ENCODE measurements around the gene SLC7A7. TPM values are rescaled to one million over a fixed set of nuclear protein-coding genes. Genes with fewer than 3 reads are reported as not detected.

SLC7A7 gene
- total RNA-seq, 6 experiments from 2014 or later = 6.2 to 11.4 (median 7.3) TPM

GRCh38 chr14:22820731-22821130, 5.5 kb upstream of the SLC7A7 start:
- DNase-seq (no peak), ATAC-seq (no peak)
- Histone ChIP-seq H3K9me3 (no peaks in the 10 kb centered on the region), H3K36me3 (no peaks in the 10 kb centered on the region), H3K27me3 (no peaks in the 10 kb centered on the region), H3K4me1 (peaks cover 0 to 13% (median 0%) of the 10 kb centered on the region in 4 donors), H3K4me3 (no peak overlapping the region), H3K27ac (no peak overlapping the region)
- TF ChIP-seq CTCF (IDR thresholded peaks at IDR 0.05) (no peak), POLR2A (IDR thresholded peaks at IDR 0.05) (no peak)
- intact Hi-C loops (cut with DNase I) = no loop called here
- 71% methylated on average over 1 of the region's 1 CpG for WGBS (ENCODE audit: insufficient coverage, low coverage, low lambda C conversion rate, missing lambda C conversion rate)

GRCh38 chr14:22819151-22819988, 4.1 kb upstream of the SLC7A7 start:
- Histone ChIP-seq H3K4me1 (peaks cover 0 to 13% (median 0%) of the 10 kb centered on the region in 4 donors), H3K36me3 (no peaks in the 10 kb centered on the region), H3K27ac (peak overlapping the region; percentile 43 to 63 (median 50)), H3K27me3 (no peaks in the 10 kb centered on the region), H3K4me3 (peak overlapping the region; percentile 21 to 29 (median 25)), H3K9me3 (no peaks in the 10 kb centered on the region)
- WGBS (ENCODE audit: insufficient coverage, low coverage, low lambda C conversion rate, missing lambda C conversion rate) = 7% methylated on average over 9 of the region's 10 CpGs
- peak; percentile 30 to 64 (median 52) for ATAC-seq
- no peak for TF ChIP-seq POLR2A (IDR thresholded peaks at IDR 0.05)
- TF ChIP-seq CTCF (IDR thresholded peaks at IDR 0.05) = no peak
- intact Hi-C loops (cut with DNase I) = no loop called here
- DNase-seq = peak in 2 of 3 donors; percentile 69 to 70

- intact Hi-C loops (cut with DNase I) = no loop called here
- Histone ChIP-seq H3K27ac (peak overlapping the region in 1 of 3 donors; percentile 10), H3K4me1 (no peaks in the 10 kb centered on the region), H3K36me3 (no peaks in the 10 kb centered on the region), H3K9me3 (no peaks in the 10 kb centered on the region), H3K4me3 (peak overlapping the region in 1 of 3 donors; percentile 31), H3K27me3 (no peaks in the 10 kb centered on the region)
- no peak for TF ChIP-seq POLR2A (IDR thresholded peaks at IDR 0.05)
- no peak for TF ChIP-seq CTCF (IDR thresholded peaks at IDR 0.05)
- DNase-seq = no peak
- no peak for ATAC-seq
- WGBS (ENCODE audit: insufficient coverage, low coverage, low lambda C conversion rate, missing lambda C conversion rate) = 62% methylated on average over 6 of the region's 7 CpGs
Measured at GRCh38 chr14:22814373-22814772, 862 bp downstream of the SLC7A7 start.

GRCh38 chr14:22813145-22813544, 2.1 kb downstream of the SLC7A7 start:
- ATAC-seq (no peak), DNase-seq (no peak)
- TF ChIP-seq POLR2A (IDR thresholded peaks at IDR 0.05) (no peak), CTCF (IDR thresholded peaks at IDR 0.05) (no peak)
- Histone ChIP-seq H3K9me3 (no peaks in the 10 kb centered on the region), H3K36me3 (no peaks in the 10 kb centered on the region), H3K4me1 (no peaks in the 10 kb centered on the region), H3K27ac (no peak overlapping the region), H3K4me3 (no peak overlapping the region), H3K27me3 (no peaks in the 10 kb centered on the region)
- intact Hi-C loops (cut with DNase I) = no loop called here
- 51% methylated on average over 5 of the region's 9 CpGs for WGBS (ENCODE audit: insufficient coverage, low coverage, low lambda C conversion rate, missing lambda C conversion rate)

All from right lobe of liver (tissue), 6 donors.